A549 (cell line): ENCODE measurements around the gene TOGARAM2.

Experiments used
- BHLHE40 ChIP-seq: IDR thresholded peaks from 2 replicates; pipeline ENCODE4 v1.6.1; 2012; ENCODE audit warnings: low read depth, low read length, inconsistent platforms
- CTCF ChIP-seq: fragments of >200 bp; sonication (Bioruptor Twin); formaldehyde crosslinking; IDR thresholded peaks from 3 replicates; pipeline ENCODE4 v1.5.1; 2016
- HMGXB4 ChIP-seq: fragments of 250-450 bp; sonication (Bioruptor Pico); IDR thresholded peaks from 2 replicates; pipeline ENCODE4 v1.5.0; 2021; ENCODE audit warnings: mild to moderate bottlenecking, moderate library complexity, borderline replicate concordance
- KDM5A ChIP-seq: fragments of 200-600 bp; sonication (generic); IDR thresholded peaks from 2 replicates; pipeline ENCODE4 v1.6.1; 2016; ENCODE audit warnings: antibody characterized with exemption, mild to moderate bottlenecking
- POLR2AphosphoS2 ChIP-seq: conservative IDR thresholded peaks from 2 replicates; pipeline ENCODE4 v1.6.1; 2012; ENCODE audit warnings: low read length, improper control_type of control experiment, inconsistent platforms
- RAD21 ChIP-seq, 2 experiments: fragments of >200 bp in 1 of 2; sonication (Bioruptor Twin) in 1 of 2; formaldehyde crosslinking in 1 of 2; IDR thresholded peaks in 1 of 2; conservative IDR thresholded peaks in 1 of 2; 2 replicates in 1 of 2; 3 replicates in 1 of 2; pipeline ENCODE4 v1.6.1; 2012 to 2018; ENCODE audit warnings: inconsistent platforms in 1 of 2
- RCOR1 ChIP-seq: fragments of 150-350 bp; IDR thresholded peaks from 2 replicates; pipeline ENCODE4 v1.6.1; 2014; ENCODE audit warnings: antibody characterized with exemption, low read length, low read depth
- USF2 ChIP-seq: fragments of 450-650 bp; IDR thresholded peaks from 2 replicates; pipeline ENCODE4 v1.6.1; 2014; ENCODE audit warnings: antibody characterized with exemption

GRCh38 chr2:29066271-29066860 is 85.3 kb downstream of the TOGARAM2 start:
- TF ChIP-seq CTCF (no peak), RCOR1 (no peak), BHLHE40 (no peak), RAD21 (conservative IDR thresholded peaks at IDR 0.05 in 1 of 2, IDR thresholded peaks at IDR 0.05 in 1 of 2) (no peak), HMGXB4 (no peak), POLR2AphosphoS2 (no peak), KDM5A (no peak), USF2 (no peak)
